IPS-15b (cell line): ENCODE results near the gene ARHGEF40.

ENCODE experiments used
- H3K27me3 ChIP-seq: one replicate; pipeline ENCODE4 v1.6.1; 2013; ENCODE audit warnings: low read length; ENCODE audit not compliant: control insufficient read depth, insufficient read depth
- H3K36me3 ChIP-seq: one replicate; pipeline ENCODE4 v1.6.1; 2013; ENCODE audit warnings: low read length; ENCODE audit not compliant: control insufficient read depth, insufficient read depth
- H3K4me1 ChIP-seq: one replicate; pipeline ENCODE4 v1.6.1; 2013; ENCODE audit warnings: mild to moderate bottlenecking, low read length; ENCODE audit not compliant: control insufficient read depth, insufficient read depth
- H3K4me3 ChIP-seq: one replicate; pipeline ENCODE4 v1.5.1; 2013; ENCODE audit warnings: low read depth, low read length
- H3K9ac ChIP-seq: one replicate; pipeline ENCODE4 v1.6.1; 2013; ENCODE audit warnings: low read depth, mild to moderate bottlenecking, low read length
- H3K9me3 ChIP-seq: one replicate; pipeline ENCODE4 v1.6.1; 2013; ENCODE audit warnings: mild to moderate bottlenecking, low read length; ENCODE audit not compliant: control insufficient read depth, insufficient read depth

The ARHGEF40 gene

DNA sequence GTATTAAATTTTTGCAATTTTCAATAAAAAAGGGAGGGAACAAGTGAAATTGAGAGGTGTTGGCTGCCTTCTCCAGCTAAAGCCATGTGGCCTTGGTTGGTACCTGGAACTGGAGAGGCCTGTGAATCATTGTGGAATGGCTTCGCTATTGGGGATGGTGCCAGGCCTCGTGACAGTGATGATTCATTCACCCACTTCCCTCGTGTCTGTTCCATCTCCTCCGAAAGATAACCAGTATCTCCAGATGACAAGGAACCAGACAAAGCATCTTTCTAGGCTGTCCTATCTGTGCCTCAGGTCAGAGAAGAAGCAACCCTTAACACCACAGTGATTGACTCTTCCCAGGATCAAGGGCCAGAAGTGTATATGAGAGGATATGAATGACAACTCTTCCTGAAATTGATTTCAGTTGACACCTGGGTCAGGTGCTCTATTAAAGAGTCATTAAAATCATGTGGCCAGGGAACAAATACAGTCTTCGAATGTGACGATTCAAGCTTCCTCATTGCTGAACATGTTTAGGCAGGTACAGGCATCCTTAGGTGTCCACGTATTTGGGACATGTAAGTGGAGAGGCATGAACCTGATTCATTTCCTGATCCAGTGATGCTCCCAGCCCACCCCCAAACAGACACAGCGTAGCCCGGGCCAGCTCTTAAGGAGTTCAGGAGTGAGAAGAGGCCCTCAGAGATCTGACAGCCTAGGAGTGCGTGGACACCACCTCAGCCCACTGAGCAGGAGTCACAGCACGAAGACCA, 28.2 kb upstream of the ARHGEF40 start, which contains the start of gene RNASE7:
RNASE7 (plus strand) TSS at position 687 of the 758 bp plus-strand sequence. CDS start 631 bp downstream, outside the sequence.
- Histone ChIP-seq H3K36me3 (no peaks in the 10 kb centered on the region), H3K27me3 (no peaks in the 10 kb centered on the region), H3K4me3 (no peak within 1 kb of the TSS), H3K9ac (no peak within 1 kb of the TSS), H3K4me1 (peaks cover 13% of the 10 kb centered on the region), H3K9me3 (no peaks in the 10 kb centered on the region)

GRCh38 chr14:21042918-21043317, 27.2 kb upstream of the ARHGEF40 start:
- H3K4me3 ChIP-seq = no peak overlapping the region
- H3K27me3 ChIP-seq = no peaks in the 10 kb centered on the region
- H3K36me3 ChIP-seq = no peaks in the 10 kb centered on the region
- no peaks in the 10 kb centered on the region for H3K9me3 ChIP-seq
- peaks cover 13% of the 10 kb centered on the region for H3K4me1 ChIP-seq
- H3K9ac ChIP-seq = no peak overlapping the region

DNA sequence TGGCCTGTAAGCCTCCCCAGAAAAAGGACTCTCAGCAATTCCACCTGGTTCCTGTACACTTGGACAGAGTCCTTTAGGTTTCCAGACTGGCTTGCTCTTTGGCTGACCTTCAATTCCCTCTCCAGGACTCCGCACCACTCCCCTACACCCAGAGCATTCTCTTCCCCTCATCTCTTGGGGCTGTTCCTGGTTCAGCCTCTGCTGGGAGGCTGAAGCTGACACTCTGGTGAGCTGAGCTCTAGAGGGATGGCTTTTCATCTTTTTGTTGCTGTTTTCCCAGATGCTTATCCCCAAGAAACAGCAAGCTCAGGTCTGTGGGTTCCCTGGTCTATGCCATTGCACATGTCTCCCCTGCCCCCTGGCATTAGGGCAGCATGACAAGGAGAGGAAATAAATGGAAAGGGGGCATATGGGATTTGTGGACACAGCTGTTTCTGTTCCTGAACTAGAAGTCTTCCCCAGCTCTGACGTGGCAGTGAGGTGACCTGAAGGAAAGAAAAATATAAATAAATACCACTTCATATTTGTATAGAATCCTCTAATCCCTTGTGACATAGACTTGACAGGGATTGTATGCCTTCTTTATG, 26.6 kb upstream of the ARHGEF40 start:
- Histone ChIP-seq H3K27me3 (peaks cover 2% of the 10 kb centered on the region), H3K9me3 (no peaks in the 10 kb centered on the region), H3K9ac (no peak overlapping the region), H3K4me1 (peaks cover 12% of the 10 kb centered on the region), H3K36me3 (no peaks in the 10 kb centered on the region), H3K4me3 (no peak overlapping the region)

DNA sequence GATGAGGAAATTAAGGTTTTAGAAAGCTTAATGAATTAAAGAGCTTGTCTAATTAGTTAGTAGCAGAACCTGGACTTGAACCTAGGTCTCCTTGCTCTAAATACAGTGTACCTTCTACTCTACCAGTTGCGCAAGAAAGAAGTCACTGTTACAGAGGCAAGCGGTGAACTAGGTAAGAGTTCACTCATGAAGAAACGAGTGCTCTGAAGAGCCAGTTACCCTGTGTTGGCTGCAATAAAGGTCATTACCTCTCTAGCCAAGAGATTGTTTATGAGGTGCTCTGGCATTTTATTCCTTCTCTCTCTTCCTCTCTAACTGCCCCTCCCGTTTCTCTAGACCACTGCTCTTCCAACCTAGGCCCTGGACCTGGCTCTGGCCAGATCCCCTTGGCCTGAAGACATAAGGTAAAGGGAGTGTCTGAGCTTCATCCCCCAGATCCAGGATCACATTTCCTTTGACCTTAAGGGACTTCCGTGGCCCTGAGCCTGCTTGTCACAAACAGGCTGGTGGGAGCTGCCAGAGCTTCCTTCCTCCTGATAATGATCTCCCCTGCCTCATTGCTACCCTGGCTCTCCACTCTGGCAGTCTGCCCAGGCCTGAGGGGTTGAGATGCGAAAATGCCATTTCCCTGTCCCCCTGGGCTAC, 26.0 kb upstream of the ARHGEF40 start:
- H3K4me3 ChIP-seq = no peak overlapping the region
- peaks cover 8% of the 10 kb centered on the region for H3K4me1 ChIP-seq
- H3K9me3 ChIP-seq = no peaks in the 10 kb centered on the region
- H3K27me3 ChIP-seq = peaks cover 2% of the 10 kb centered on the region
- no peak overlapping the region for H3K9ac ChIP-seq
- H3K36me3 ChIP-seq = no peaks in the 10 kb centered on the region

GRCh38 chr14:21047378-21047781, 22.7 kb upstream of the ARHGEF40 start:
- H3K9me3 ChIP-seq = no peaks in the 10 kb centered on the region
- H3K36me3 ChIP-seq = no peaks in the 10 kb centered on the region
- H3K9ac ChIP-seq = no peak overlapping the region
- H3K4me3 ChIP-seq = no peak overlapping the region
- no peaks in the 10 kb centered on the region for H3K4me1 ChIP-seq
- peaks cover 2% of the 10 kb centered on the region for H3K27me3 ChIP-seq

DNA sequence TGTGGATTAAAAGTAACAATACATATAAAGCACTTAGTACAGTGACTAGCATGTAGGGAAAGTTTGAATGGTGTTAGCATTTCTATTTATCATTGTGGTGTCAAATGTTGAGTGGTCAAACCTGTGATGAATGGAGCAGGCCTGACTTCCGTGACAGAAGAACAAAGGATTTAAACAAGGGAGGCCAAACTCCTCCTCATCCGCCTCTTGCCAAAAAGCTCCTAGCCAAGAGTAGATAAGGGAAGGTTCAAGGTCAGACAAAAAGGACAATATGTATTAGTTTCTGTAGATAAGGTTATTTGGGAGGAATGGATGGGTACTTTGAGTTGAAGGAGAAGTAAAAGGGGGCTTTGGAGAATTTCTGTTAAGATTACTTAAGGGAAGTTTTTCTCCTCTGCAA, 21.5 kb upstream of the ARHGEF40 start:
- H3K36me3 ChIP-seq = no peaks in the 10 kb centered on the region

DNA sequence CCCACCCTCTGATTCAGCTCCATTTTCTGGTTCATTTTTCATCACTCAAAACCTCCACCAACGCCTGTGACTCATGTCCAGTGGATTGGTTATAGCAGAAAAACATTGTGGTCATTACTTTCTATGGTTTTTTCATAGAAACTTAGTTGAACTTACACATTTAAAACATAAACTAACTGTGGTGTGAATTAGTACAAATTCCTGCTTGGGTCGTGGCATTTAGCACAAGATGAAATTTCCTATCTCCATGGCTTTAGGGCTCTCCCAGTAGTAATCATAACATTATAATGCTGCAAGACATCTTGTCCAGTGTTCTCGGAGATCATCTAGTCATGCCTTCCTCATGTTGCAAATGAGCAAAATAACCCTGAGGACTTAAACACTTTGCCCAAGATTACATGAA, 20.8 kb upstream of the ARHGEF40 start:
- no peak overlapping the region for H3K9ac ChIP-seq
- no peaks in the 10 kb centered on the region for H3K9me3 ChIP-seq
- H3K4me3 ChIP-seq = no peak overlapping the region
- H3K4me1 ChIP-seq = no peaks in the 10 kb centered on the region
- no peaks in the 10 kb centered on the region for H3K36me3 ChIP-seq
- peaks cover 2% of the 10 kb centered on the region for H3K27me3 ChIP-seq

More for the DNA sequence above, 21.5 kb upstream of the ARHGEF40 start:
- Histone ChIP-seq H3K9ac (no peak overlapping the region), H3K27me3 (peaks cover 2% of the 10 kb centered on the region), H3K9me3 (no peaks in the 10 kb centered on the region), H3K4me3 (no peak overlapping the region), H3K4me1 (no peaks in the 10 kb centered on the region)

GRCh38 chr14:21050597-21050996, 19.5 kb upstream of the ARHGEF40 start:
- Histone ChIP-seq H3K9me3 (no peaks in the 10 kb centered on the region), H3K4me1 (no peaks in the 10 kb centered on the region), H3K9ac (no peak overlapping the region), H3K27me3 (peaks cover 2% of the 10 kb centered on the region), H3K4me3 (no peak overlapping the region), H3K36me3 (no peaks in the 10 kb centered on the region)

DNA sequence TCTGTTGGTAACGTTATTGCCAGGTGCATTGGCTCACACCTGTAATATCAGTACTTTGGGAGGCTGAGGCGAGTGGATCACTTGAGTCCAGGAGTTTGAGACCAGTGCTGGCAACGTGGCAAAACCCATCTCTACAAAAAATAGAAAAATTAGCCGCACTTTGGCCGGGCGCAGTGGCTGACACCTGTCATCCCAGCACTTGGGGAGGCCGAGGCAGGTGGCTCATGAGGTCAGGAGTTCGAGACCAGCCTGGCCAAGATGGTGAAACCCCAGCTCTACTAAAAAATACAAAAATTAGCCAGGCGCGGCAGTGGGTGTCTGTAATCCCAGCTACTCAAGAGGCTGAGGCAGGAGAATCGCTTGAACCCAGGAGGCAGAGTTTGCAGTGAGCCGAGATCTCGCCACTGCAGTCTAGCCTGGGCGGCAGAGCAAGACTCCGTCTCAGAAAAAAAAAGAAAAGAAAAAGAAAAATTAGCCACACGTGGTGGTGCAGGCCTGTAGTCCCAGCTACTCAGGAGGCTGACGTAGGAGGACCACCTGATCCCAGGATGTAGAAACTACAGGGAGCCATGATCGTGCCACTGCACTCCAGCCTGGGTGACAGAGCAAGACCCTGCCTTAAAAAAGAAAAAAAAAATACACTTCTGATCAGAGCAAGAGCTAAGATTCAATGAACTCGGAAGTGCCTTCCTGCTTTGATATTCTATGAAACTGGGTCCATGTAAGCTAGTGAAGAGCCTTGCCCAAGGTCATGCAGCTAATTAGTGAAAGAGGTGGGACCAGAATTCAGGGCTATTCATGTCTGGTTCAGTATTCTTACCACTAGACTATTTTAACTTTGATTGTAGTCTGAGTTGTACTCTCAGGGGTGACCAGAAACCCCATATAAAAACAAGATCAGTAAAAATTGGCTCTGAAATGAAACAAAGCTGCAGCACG, 16.7 kb upstream of the ARHGEF40 start:
- Histone ChIP-seq H3K9me3 (no peaks in the 10 kb centered on the region), H3K4me1 (no peaks in the 10 kb centered on the region), H3K36me3 (no peaks in the 10 kb centered on the region), H3K9ac (no peak overlapping the region), H3K27me3 (peaks cover 3% of the 10 kb centered on the region), H3K4me3 (no peak overlapping the region)

DNA sequence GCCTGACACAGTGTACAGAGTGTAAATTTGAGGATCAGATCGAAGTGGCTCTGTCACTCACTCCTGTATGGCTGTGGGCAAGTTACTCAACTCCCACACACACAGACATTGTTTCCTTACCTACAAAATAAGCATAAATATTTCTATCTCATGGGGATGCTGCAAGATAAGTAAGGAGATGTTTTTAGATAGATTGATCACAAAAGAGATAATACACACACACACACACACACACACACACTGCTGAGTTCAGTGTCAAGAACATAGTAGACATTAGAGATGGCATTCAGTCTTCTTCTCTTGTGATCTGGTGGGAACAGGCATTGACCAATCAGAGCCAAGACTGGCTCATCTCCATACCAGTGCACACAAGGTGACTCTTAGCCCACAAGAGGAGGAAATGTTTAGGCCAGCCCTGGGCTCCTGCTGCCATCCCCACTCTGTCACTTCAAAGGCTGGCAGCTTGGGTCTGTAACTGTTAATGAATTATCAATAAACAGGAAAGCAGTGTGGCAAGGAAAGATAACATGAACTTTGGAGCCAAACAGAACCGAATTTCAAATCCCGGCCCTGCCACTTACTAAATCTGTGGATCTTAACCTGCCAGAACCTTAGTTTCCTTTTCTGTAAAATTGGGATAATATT, 15.9 kb upstream of the ARHGEF40 start:
- no peaks in the 10 kb centered on the region for H3K4me1 ChIP-seq
- H3K4me3 ChIP-seq = no peak overlapping the region
- H3K27me3 ChIP-seq = peaks cover 3% of the 10 kb centered on the region
- no peaks in the 10 kb centered on the region for H3K9me3 ChIP-seq
- no peaks in the 10 kb centered on the region for H3K36me3 ChIP-seq
- H3K9ac ChIP-seq = no peak overlapping the region

DNA sequence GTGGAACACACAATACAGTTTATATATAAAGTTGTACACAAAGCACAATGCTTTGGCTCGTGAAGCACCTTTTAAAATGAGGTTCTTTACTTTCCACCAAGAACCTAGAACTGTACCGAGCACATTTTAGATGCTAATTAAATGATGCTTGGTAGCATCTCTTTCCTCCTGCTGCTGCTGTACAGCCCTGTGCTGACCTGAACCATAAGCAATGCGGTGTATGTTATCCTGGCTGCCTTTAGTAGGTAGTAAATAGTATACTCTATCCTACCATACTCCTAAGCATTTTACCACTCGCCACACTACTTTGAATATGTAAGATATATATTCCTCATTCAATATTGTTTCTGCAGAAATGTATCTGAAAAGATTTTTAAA, 15.3 kb upstream of the ARHGEF40 start:
- no peak overlapping the region for H3K4me3 ChIP-seq
- no peak overlapping the region for H3K9ac ChIP-seq
- no peaks in the 10 kb centered on the region for H3K36me3 ChIP-seq
- H3K27me3 ChIP-seq = peaks cover 3% of the 10 kb centered on the region
- H3K9me3 ChIP-seq = no peaks in the 10 kb centered on the region
- H3K4me1 ChIP-seq = no peaks in the 10 kb centered on the region
